Measurements from ENCODE around the gene KIT.

DNA sequence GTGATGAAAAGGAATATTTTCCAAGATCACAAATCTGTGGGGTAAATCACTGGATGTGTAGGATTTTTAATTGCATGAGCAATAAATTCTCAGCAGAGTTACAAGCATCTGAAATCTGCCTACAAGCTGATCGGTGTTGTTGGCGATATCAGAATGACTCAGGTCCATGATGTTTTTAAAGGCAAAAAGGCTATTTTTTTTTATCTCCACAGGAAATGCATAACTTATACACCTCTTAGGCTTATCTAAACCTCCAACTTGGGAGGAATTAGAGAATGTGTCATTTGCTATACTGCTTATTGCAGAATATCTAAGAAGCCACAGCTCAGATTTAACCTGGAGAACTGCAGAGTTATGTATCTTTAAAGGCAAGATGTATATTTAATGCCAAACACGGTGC is 61.6 kb downstream of the KIT start:
- TF ChIP-seq, protein P1, sequence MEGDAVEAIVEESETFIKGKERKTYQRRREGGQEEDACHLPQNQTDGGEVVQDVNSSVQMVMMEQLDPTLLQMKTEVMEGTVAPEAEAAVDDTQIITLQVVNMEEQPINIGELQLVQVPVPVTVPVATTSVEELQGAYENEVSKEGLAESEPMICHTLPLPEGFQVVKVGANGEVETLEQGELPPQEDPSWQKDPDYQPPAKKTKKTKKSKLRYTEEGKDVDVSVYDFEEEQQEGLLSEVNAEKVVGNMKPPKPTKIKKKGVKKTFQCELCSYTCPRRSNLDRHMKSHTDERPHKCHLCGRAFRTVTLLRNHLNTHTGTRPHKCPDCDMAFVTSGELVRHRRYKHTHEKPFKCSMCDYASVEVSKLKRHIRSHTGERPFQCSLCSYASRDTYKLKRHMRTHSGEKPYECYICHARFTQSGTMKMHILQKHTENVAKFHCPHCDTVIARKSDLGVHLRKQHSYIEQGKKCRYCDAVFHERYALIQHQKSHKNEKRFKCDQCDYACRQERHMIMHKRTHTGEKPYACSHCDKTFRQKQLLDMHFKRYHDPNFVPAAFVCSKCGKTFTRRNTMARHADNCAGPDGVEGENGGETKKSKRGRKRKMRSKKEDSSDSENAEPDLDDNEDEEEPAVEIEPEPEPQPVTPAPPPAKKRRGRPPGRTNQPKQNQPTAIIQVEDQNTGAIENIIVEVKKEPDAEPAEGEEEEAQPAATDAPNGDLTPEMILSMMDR (IDR thresholded peaks at IDR 0.05), result no peak
- TF ChIP-seq SIN3A (IDR thresholded peaks at IDR 0.05; ENCODE audit: borderline replicate concordance, insufficient read depth, low read depth, low read length) (no peak), TCF7L2 (IDR thresholded peaks at IDR 0.05; ENCODE audit: low read depth, low read length) (no peak)
